Astrocyte (in vitro differentiated cells and primary cell): ENCODE data around the gene SLC16A7. TPM values are rescaled to one million over a fixed set of nuclear protein-coding genes. Genes with fewer than 3 reads are reported as not detected.
A peak's percentile ranks its signal among the peaks of the same experiment; 100 is the strongest.

Experiments used
- DNase-seq: peaks from one replicate; pipeline ENCODE4 v3.0.0-alpha.2; 2010; ENCODE audit warnings: low read depth
- FAIRE-seq: peaks from 2 replicates; lab custom pipeline; 2011; peaks lifted over from hg19 to GRCh38; lab: Jason Lieb, UNC
- H2AFZ ChIP-seq: 2 replicates; pipeline ENCODE4 v1.6.0; 2012; ENCODE audit warnings: low read depth, low read length, inconsistent platforms
- H3K27ac ChIP-seq: 2 replicates; pipeline ENCODE4 v1.5.1; 2011; ENCODE audit warnings: low read depth, low read length, inconsistent platforms
- H3K27me3 ChIP-seq: 2 replicates; pipeline ENCODE4 v1.6.0; 2011; ENCODE audit warnings: low read length, inconsistent platforms; ENCODE audit not compliant: insufficient read depth
- H3K36me3 ChIP-seq: 2 replicates; pipeline ENCODE4 v1.5.1; 2011; ENCODE audit warnings: low read length, inconsistent platforms; ENCODE audit not compliant: insufficient read depth
- H3K4me1 ChIP-seq: 2 replicates; pipeline ENCODE4 v1.5.1; 2011; ENCODE audit warnings: low read length, inconsistent platforms; ENCODE audit not compliant: insufficient read depth
- H3K4me2 ChIP-seq: 2 replicates; pipeline ENCODE4 v1.6.0; 2012; ENCODE audit warnings: low read length, inconsistent platforms
- H3K4me3 ChIP-seq: 2 replicates; pipeline ENCODE4 v1.5.1; 2011; ENCODE audit warnings: low read depth, mild to moderate bottlenecking, low read length, inconsistent platforms; ENCODE audit not compliant: insufficient read depth
- H3K79me2 ChIP-seq: 2 replicates; pipeline ENCODE4 v1.6.0; 2012; ENCODE audit warnings: mild to moderate bottlenecking, low read length, inconsistent platforms; ENCODE audit not compliant: insufficient read depth
- H3K9ac ChIP-seq: 2 replicates; pipeline ENCODE4 v1.6.0; 2012; ENCODE audit warnings: mild to moderate bottlenecking, low read length, inconsistent platforms
- H3K9me3 ChIP-seq: 2 replicates; pipeline ENCODE4 v1.5.1; 2012; ENCODE audit warnings: low read depth, mild to moderate bottlenecking, low read length, inconsistent platforms; ENCODE audit not compliant: insufficient read depth
- H4K20me1 ChIP-seq: 2 replicates; pipeline ENCODE4 v1.6.0; 2012; ENCODE audit warnings: low read length, inconsistent platforms; ENCODE audit not compliant: insufficient read depth
- H3K27ac Mint-ChIP-seq: one replicate; pipeline ENCODE4 v1.8.0; 2021; ENCODE audit warnings: mild to moderate bottlenecking, mixed read lengths; ENCODE audit not compliant: unreplicated experiment
- H3K27me3 Mint-ChIP-seq: one replicate; pipeline ENCODE4 v1.8.0; 2021; ENCODE audit warnings: low read depth, mixed read lengths; ENCODE audit not compliant: unreplicated experiment
- H3K36me3 Mint-ChIP-seq: one replicate; pipeline ENCODE4 v1.8.0; 2021; ENCODE audit warnings: low read depth, mixed read lengths; ENCODE audit not compliant: unreplicated experiment
- H3K4me1 Mint-ChIP-seq: one replicate; pipeline ENCODE4 v1.8.0; 2021; ENCODE audit warnings: low read depth, mixed read lengths; ENCODE audit not compliant: unreplicated experiment
- H3K4me3 Mint-ChIP-seq: one replicate; pipeline ENCODE4 v1.8.0; 2021; ENCODE audit warnings: mild to moderate bottlenecking, moderate library complexity, mixed read lengths; ENCODE audit not compliant: unreplicated experiment
- H3K9me3 Mint-ChIP-seq: one replicate; pipeline ENCODE4 v1.8.0; 2021; ENCODE audit warnings: mild to moderate bottlenecking, mixed read lengths; ENCODE audit not compliant: unreplicated experiment
- EZH2 ChIP-seq: IDR thresholded peaks from 2 replicates; pipeline ENCODE4 v1.6.1; 2012; ENCODE audit warnings: mild to moderate bottlenecking, low read length, inconsistent platforms; ENCODE audit not compliant: insufficient read depth
- total RNA-seq: library from RNA; stranded (reverse); gene quantifications from 2 replicates; pipeline ENCODE4 v1.2.1, GENCODE V29; 2021
- TF ChIP-seq, protein P1 (sequence below): IDR thresholded peaks from 2 replicates; pipeline ENCODE4 v1.5.1; 2011; ENCODE audit warnings: low read depth, mild to moderate bottlenecking, inconsistent platforms, low read length, moderate library complexity; ENCODE audit not compliant: insufficient read depth

SLC16A7 gene
- total RNA-seq, 1 donor from 2014 or later = 4.5 TPM

- no peak overlapping the region for H3K27ac Mint-ChIP-seq
- DNase-seq = peak; percentile 13
- no peak overlapping the region for H3K27ac ChIP-seq
These were observed 184.8 kb downstream of the SLC16A7 start for GRCh38 chr12:59780605-59781135.

GRCh38 chr12:59787610-59788009 is 191.8 kb downstream of the SLC16A7 start:
- Histone ChIP-seq H4K20me1 (no peaks in the 10 kb centered on the region), H3K36me3 (no peaks in the 10 kb centered on the region), H3K79me2 (no peaks in the 10 kb centered on the region), H3K27me3 (no peaks in the 10 kb centered on the region), H2AFZ (no peak overlapping the region), H3K9ac (no peak overlapping the region), H3K27ac (no peak overlapping the region), H3K4me2 (no peak overlapping the region), H3K9me3 (peaks cover 3% of the 10 kb centered on the region), H3K4me1 (no peaks in the 10 kb centered on the region), H3K4me3 (no peak overlapping the region)
- no peaks in the 10 kb centered on the region for H3K4me1 Mint-ChIP-seq
- TF ChIP-seq, protein P1, sequence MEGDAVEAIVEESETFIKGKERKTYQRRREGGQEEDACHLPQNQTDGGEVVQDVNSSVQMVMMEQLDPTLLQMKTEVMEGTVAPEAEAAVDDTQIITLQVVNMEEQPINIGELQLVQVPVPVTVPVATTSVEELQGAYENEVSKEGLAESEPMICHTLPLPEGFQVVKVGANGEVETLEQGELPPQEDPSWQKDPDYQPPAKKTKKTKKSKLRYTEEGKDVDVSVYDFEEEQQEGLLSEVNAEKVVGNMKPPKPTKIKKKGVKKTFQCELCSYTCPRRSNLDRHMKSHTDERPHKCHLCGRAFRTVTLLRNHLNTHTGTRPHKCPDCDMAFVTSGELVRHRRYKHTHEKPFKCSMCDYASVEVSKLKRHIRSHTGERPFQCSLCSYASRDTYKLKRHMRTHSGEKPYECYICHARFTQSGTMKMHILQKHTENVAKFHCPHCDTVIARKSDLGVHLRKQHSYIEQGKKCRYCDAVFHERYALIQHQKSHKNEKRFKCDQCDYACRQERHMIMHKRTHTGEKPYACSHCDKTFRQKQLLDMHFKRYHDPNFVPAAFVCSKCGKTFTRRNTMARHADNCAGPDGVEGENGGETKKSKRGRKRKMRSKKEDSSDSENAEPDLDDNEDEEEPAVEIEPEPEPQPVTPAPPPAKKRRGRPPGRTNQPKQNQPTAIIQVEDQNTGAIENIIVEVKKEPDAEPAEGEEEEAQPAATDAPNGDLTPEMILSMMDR = no peak
- no peak for TF ChIP-seq EZH2
- no peaks in the 10 kb centered on the region for H3K9me3 Mint-ChIP-seq
- DNase-seq (no peak), FAIRE-seq (no peak)
- H3K27ac Mint-ChIP-seq = no peak overlapping the region
- no peaks in the 10 kb centered on the region for H3K27me3 Mint-ChIP-seq
- no peaks in the 10 kb centered on the region for H3K36me3 Mint-ChIP-seq
- H3K4me3 Mint-ChIP-seq = no peak overlapping the region

More at GRCh38 chr12:59780605-59781135, 184.8 kb downstream of the SLC16A7 start:
- Mint-ChIP-seq H3K36me3 (no peaks in the 10 kb centered on the region), H3K27me3 (no peaks in the 10 kb centered on the region), H3K4me3 (no peak overlapping the region), H3K4me1 (no peaks in the 10 kb centered on the region), H3K9me3 (no peaks in the 10 kb centered on the region)
- Histone ChIP-seq H3K36me3 (no peaks in the 10 kb centered on the region), H3K9ac (no peak overlapping the region), H3K27me3 (no peaks in the 10 kb centered on the region), H3K9me3 (no peaks in the 10 kb centered on the region), H3K4me3 (no peak overlapping the region), H4K20me1 (no peaks in the 10 kb centered on the region), H3K4me2 (no peak overlapping the region), H2AFZ (no peak overlapping the region), H3K79me2 (no peaks in the 10 kb centered on the region), H3K4me1 (no peaks in the 10 kb centered on the region)
- no peak for FAIRE-seq
- TF ChIP-seq, protein P1 = peak; percentile 10
- TF ChIP-seq EZH2 = no peak

- FAIRE-seq = no peak
- Histone ChIP-seq H4K20me1 (no peaks in the 10 kb centered on the region), H2AFZ (no peak overlapping the region), H3K9me3 (peaks cover 11% of the 10 kb centered on the region), H3K4me1 (no peaks in the 10 kb centered on the region), H3K27me3 (no peaks in the 10 kb centered on the region), H3K4me3 (no peak overlapping the region), H3K79me2 (no peaks in the 10 kb centered on the region), H3K4me2 (no peak overlapping the region), H3K27ac (no peak overlapping the region), H3K36me3 (no peaks in the 10 kb centered on the region), H3K9ac (no peak overlapping the region)
- Mint-ChIP-seq H3K36me3 (no peaks in the 10 kb centered on the region), H3K27me3 (no peaks in the 10 kb centered on the region), H3K27ac (no peak overlapping the region), H3K4me1 (no peaks in the 10 kb centered on the region), H3K4me3 (no peak overlapping the region), H3K9me3 (peaks cover 5% of the 10 kb centered on the region)
- TF ChIP-seq EZH2 = no peak
- TF ChIP-seq, protein P1 = no peak
- no peak for DNase-seq
These were observed 196.8 kb downstream of the SLC16A7 start for GRCh38 chr12:59792647-59793046.
